T follicular helper cell (primary cell): ENCODE data around the gene ELK1.
"Not testable (repeated sequence)": the region's sequence is repeated elsewhere in the genome, so short reads cannot be mapped to it uniquely, and the experiment has no call there.

Experiments
- DNase-seq: peaks from one replicate; pipeline ENCODE4 v3.0.0-alpha.2; 2020; ENCODE audit warnings: low read depth
- total RNA-seq, 2 experiments: gene quantifications; one replicate each; lab custom pipeline; 2026; lab: John Stamatoyannopoulos, UW

The ELK1 gene
- total RNA-seq = 50.9 to 70.8 reads per million in 2 experiments

- peak; percentile 82 for DNase-seq
Observed at GRCh38 chrX:47650164-47651042, at the start of gene ELK1. ELK1 (minus strand) TSS chrX:47650563; CDS start chrX:47641441, 9,122 bp downstream.

- DNase-seq = no peak
Observed at GRCh38 chrX:47697181-47697580, 46.8 kb upstream of the ELK1 start.

GRCh38 chrX:47690175-47690574, 39.8 kb upstream of the ELK1 start:
- DNase-seq = no peak

- no peak for DNase-seq
Observed at GRCh38 chrX:47687263-47687662, 36.9 kb upstream of the ELK1 start.

GRCh38 chrX:47683829-47684205, 33.5 kb upstream of the ELK1 start:
- DNase-seq = no peak

GRCh38 chrX:47683184-47683828, 32.9 kb upstream of the ELK1 start:
- DNase-seq = no peak

GRCh38 chrX:47675959-47676859, 25.8 kb upstream of the ELK1 start:
- not testable (repeated sequence) for DNase-seq

GRCh38 chrX:47674776-47675175, 24.4 kb upstream of the ELK1 start:
- no peak for DNase-seq

- not testable (repeated sequence) for DNase-seq
Observed at GRCh38 chrX:47665797-47666196, 15.4 kb upstream of the ELK1 start.

GRCh38 chrX:47664737-47665136, 14.4 kb upstream of the ELK1 start:
- DNase-seq = no peak

GRCh38 chrX:47662144-47662657, 11.8 kb upstream of the ELK1 start:
- no peak for DNase-seq

GRCh38 chrX:47661539-47661938, 11.2 kb upstream of the ELK1 start:
- no peak for DNase-seq

- no peak for DNase-seq
Observed at GRCh38 chrX:47659421-47659726, 9.0 kb upstream of the ELK1 start.

GRCh38 chrX:47658684-47659420, 8.5 kb upstream of the ELK1 start, which contains the start of gene UXT:
UXT (minus strand) TSS chrX:47659180; CDS start chrX:47658927, 253 bp downstream.
- DNase-seq = peak; percentile 87

- DNase-seq = no peak
Observed at GRCh38 chrX:47658301-47658683, 7.9 kb upstream of the ELK1 start.

GRCh38 chrX:47651043-47651905, 911 bp upstream of the ELK1 start:
- DNase-seq = no peak

- no peak for DNase-seq
Observed at GRCh38 chrX:47649781-47650163, 591 bp downstream of the ELK1 start.

- DNase-seq = no peak
Observed at GRCh38 chrX:47649271-47649670, 1.1 kb downstream of the ELK1 start.

GRCh38 chrX:47648376-47648775, 2.0 kb downstream of the ELK1 start:
- DNase-seq = no peak

GRCh38 chrX:47646636-47647035, 3.7 kb downstream of the ELK1 start:
- DNase-seq = no peak
